Progenitor cell of endocrine pancreas (in vitro differentiated cells): Measurements from ENCODE around the gene CELSR1. TPM values are rescaled to one million over a fixed set of nuclear protein-coding genes. Genes with fewer than 3 reads are reported as not detected.
"Not testable (repeated sequence)": the region's sequence is repeated elsewhere in the genome, so short reads cannot be mapped to it uniquely, and the experiment has no call there.

Experiments
- DNase-seq: peaks from one replicate; pipeline ENCODE4 v3.0.0; 2021; ENCODE audit warnings: low spot score; ENCODE audit not compliant: unreplicated experiment
- H3K27ac Mint-ChIP-seq: 2 replicates; pipeline ENCODE4 v1.8.0; 2021; ENCODE audit warnings: mild to moderate bottlenecking, moderate library complexity, mixed read lengths
- H3K27me3 Mint-ChIP-seq: 2 replicates; pipeline ENCODE4 v1.8.0; 2021; ENCODE audit warnings: mixed read lengths
- H3K36me3 Mint-ChIP-seq: 2 replicates; pipeline ENCODE4 v1.8.0; 2022; ENCODE audit warnings: mixed read lengths; ENCODE audit not compliant: insufficient read depth
- H3K4me1 Mint-ChIP-seq: 2 replicates; pipeline ENCODE4 v1.8.0; 2021; ENCODE audit warnings: low read depth, mixed read lengths
- H3K4me3 Mint-ChIP-seq: 2 replicates; pipeline ENCODE4 v1.8.0; 2021; ENCODE audit warnings: low read depth, mild to moderate bottlenecking, moderate library complexity, mixed read lengths
- H3K9me3 Mint-ChIP-seq: 2 replicates; pipeline ENCODE4 v1.8.0; 2021; ENCODE audit warnings: low read depth, mixed read lengths
- total RNA-seq: library from RNA; stranded (reverse); gene quantifications from 2 replicates; pipeline ENCODE4 v1.2.1, GENCODE V29; 2021
- TF ChIP-seq, protein P1 (sequence below): fragments of 200-600 bp; sonication (generic); IDR thresholded peaks from one replicate; pipeline ENCODE4 v1.5.0; 2021; ENCODE audit warnings: antibody characterized with exemption, mild to moderate bottlenecking; ENCODE audit not compliant: unreplicated experiment

CELSR1 gene
- total RNA-seq, 1 donor from 2014 or later, result 20.9 TPM

GRCh38 chr22:46406349-46406748 lies 131.1 kb downstream of the CELSR1 start:
- Mint-ChIP-seq H3K36me3 (peaks cover 1% of the 10 kb centered on the region), H3K27ac (no peak overlapping the region), H3K9me3 (no peaks in the 10 kb centered on the region), H3K4me3 (no peak overlapping the region), H3K27me3 (no peaks in the 10 kb centered on the region), H3K4me1 (no peaks in the 10 kb centered on the region)
- no peak for DNase-seq
- TF ChIP-seq, protein P1, sequence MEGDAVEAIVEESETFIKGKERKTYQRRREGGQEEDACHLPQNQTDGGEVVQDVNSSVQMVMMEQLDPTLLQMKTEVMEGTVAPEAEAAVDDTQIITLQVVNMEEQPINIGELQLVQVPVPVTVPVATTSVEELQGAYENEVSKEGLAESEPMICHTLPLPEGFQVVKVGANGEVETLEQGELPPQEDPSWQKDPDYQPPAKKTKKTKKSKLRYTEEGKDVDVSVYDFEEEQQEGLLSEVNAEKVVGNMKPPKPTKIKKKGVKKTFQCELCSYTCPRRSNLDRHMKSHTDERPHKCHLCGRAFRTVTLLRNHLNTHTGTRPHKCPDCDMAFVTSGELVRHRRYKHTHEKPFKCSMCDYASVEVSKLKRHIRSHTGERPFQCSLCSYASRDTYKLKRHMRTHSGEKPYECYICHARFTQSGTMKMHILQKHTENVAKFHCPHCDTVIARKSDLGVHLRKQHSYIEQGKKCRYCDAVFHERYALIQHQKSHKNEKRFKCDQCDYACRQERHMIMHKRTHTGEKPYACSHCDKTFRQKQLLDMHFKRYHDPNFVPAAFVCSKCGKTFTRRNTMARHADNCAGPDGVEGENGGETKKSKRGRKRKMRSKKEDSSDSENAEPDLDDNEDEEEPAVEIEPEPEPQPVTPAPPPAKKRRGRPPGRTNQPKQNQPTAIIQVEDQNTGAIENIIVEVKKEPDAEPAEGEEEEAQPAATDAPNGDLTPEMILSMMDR, result no peak

- peaks cover 1% of the 10 kb centered on the region for H3K36me3 Mint-ChIP-seq
Observed at GRCh38 chr22:46405901-46406300, 131.5 kb downstream of the CELSR1 start.

DNA sequence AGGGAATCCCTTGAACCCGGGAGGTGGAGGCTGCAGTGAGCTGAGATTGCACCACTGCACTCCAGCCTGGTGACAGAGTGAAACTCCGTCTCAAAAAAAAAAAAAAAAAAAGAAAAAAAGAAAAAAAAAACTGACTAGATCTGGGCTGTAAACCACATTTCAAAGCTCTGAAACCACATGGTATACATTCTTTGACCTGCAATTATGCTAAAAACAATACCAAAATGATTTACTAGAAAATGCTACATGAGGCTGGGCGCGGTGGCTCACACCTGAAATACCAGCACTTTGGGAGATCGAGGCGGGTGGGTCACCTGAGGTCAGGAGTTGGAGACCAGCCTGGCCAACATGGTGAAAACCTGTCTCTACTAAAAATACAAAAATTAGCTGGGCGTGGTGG lies 133.5 kb downstream of the CELSR1 start:
- not testable (repeated sequence) for H3K9me3 Mint-ChIP-seq, DNase-seq, H3K27ac Mint-ChIP-seq, H3K27me3 Mint-ChIP-seq, H3K4me3 Mint-ChIP-seq, H3K4me1 Mint-ChIP-seq, H3K36me3 Mint-ChIP-seq

More at GRCh38 chr22:46405901-46406300, 131.5 kb downstream of the CELSR1 start:
- no peak for DNase-seq
- H3K27ac Mint-ChIP-seq, result no peak overlapping the region
- no peaks in the 10 kb centered on the region for H3K27me3 Mint-ChIP-seq
- no peak overlapping the region for H3K4me3 Mint-ChIP-seq
- TF ChIP-seq, protein P1, result no peak
- H3K4me1 Mint-ChIP-seq, result no peaks in the 10 kb centered on the region
- no peaks in the 10 kb centered on the region for H3K9me3 Mint-ChIP-seq

- TF ChIP-seq, protein P1, result no peak
- Mint-ChIP-seq H3K9me3 (no peaks in the 10 kb centered on the region), H3K27ac (no peak overlapping the region), H3K4me1 (no peaks in the 10 kb centered on the region), H3K4me3 (no peak overlapping the region), H3K27me3 (no peaks in the 10 kb centered on the region), H3K36me3 (peaks cover 1% of the 10 kb centered on the region)
- no peak for DNase-seq
Observed at GRCh38 chr22:46402505-46402904, 134.9 kb downstream of the CELSR1 start.

DNA sequence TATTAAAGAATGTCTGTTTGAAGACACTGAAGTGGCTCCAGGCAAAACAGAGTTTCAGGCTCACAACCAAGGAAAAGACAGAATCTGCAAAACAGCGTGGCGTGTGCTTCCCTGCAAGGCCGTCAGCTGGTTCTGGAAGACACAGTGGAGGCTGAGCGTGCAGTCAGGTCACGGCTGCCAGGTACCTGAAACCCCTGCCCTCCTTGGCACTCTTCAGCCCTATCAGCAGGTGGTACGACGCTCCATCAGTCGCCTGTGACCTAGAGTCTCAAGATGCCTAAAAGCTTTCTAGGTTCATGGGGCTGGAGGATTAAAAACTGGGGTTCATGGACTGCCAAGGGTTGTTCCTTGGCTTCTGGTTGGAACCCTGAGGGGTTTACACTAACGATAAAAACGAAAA lies 136.1 kb downstream of the CELSR1 start:
- H3K4me3 Mint-ChIP-seq, result no peak overlapping the region
- H3K27me3 Mint-ChIP-seq, result no peaks in the 10 kb centered on the region
- TF ChIP-seq, protein P1, result no peak
- no peak overlapping the region for H3K27ac Mint-ChIP-seq
- no peaks in the 10 kb centered on the region for H3K4me1 Mint-ChIP-seq
- H3K36me3 Mint-ChIP-seq, result peaks cover 1% of the 10 kb centered on the region
- no peaks in the 10 kb centered on the region for H3K9me3 Mint-ChIP-seq
- no peak for DNase-seq

GRCh38 chr22:46399251-46400024 lies 138.0 kb downstream of the CELSR1 start:
- TF ChIP-seq, protein P1, result no peak
- no peaks in the 10 kb centered on the region for H3K27me3 Mint-ChIP-seq
- H3K36me3 Mint-ChIP-seq, result peaks cover 1% of the 10 kb centered on the region
- no peaks in the 10 kb centered on the region for H3K9me3 Mint-ChIP-seq
- no peak overlapping the region for H3K27ac Mint-ChIP-seq
- no peak overlapping the region for H3K4me3 Mint-ChIP-seq
- DNase-seq, result no peak
- H3K4me1 Mint-ChIP-seq, result no peaks in the 10 kb centered on the region
